SK-MEL-5 (cell line): ENCODE data around the gene ESYT2. TPM values are rescaled to one million over a fixed set of nuclear protein-coding genes. Genes with fewer than 3 reads are reported as not detected.

ENCODE experiments used
- DNase-seq: peaks from one replicate; pipeline ENCODE4 v3.0.0-alpha.2; 2016; ENCODE audit warnings: low read depth, low spot score
- in situ Hi-C: cut with HindIII; loops from 2 replicates; pipeline ENCODE4 v1.10.0; 2016; ENCODE audit warnings: low sequenced_read_pairs, high pct_unique_total_duplicates, low pct_unique_long_range_greater_than_20kb
- total RNA-seq: library from RNA; depleted of rRNA; stranded (reverse); fragments of >200 nt; shearing (Covaris generic); gene quantifications from 2 replicates; pipeline ENCODE4 v1.2.3, GENCODE V29; 2014

ESYT2 gene
- total RNA-seq, 1 experiment from 2014 or later: 97.7 TPM

- no peak for DNase-seq
- in situ Hi-C loops: no loop called here
These were observed 100.2 kb downstream of the ESYT2 start for GRCh38 chr7:158728911-158729645.

GRCh38 chr7:158727690-158728089 lies 101.6 kb downstream of the ESYT2 start:
- DNase-seq: no peak
- in situ Hi-C loops: no loop called here

GRCh38 chr7:158726277-158726807 lies 103.0 kb downstream of the ESYT2 start:
- no peak for DNase-seq
- in situ Hi-C loops: no loop called here

- in situ Hi-C loops: no loop called here
- DNase-seq: no peak
These were observed 103.9 kb downstream of the ESYT2 start for GRCh38 chr7:158725506-158725800.

GRCh38 chr7:158724658-158725505 lies 104.4 kb downstream of the ESYT2 start:
- in situ Hi-C loops: no loop called here
- no peak for DNase-seq

- DNase-seq: no peak
- in situ Hi-C loops: no loop called here
These were observed 105.5 kb downstream of the ESYT2 start for GRCh38 chr7:158723714-158724385.

- no peak for DNase-seq
- in situ Hi-C loops: no loop called here
These were observed 106.0 kb downstream of the ESYT2 start for GRCh38 chr7:158723266-158723665.

- in situ Hi-C loops: no loop called here
- DNase-seq: no peak
These were observed 106.6 kb downstream of the ESYT2 start for GRCh38 chr7:158722574-158723237.

GRCh38 chr7:158720112-158720511 lies 109.2 kb downstream of the ESYT2 start:
- in situ Hi-C loops: no loop called here
- no peak for DNase-seq

GRCh38 chr7:158716802-158717201 lies 112.5 kb downstream of the ESYT2 start:
- in situ Hi-C loops: no loop called here
- no peak for DNase-seq

GRCh38 chr7:158710651-158711102 lies 118.6 kb downstream of the ESYT2 start:
- in situ Hi-C loops: no loop called here
- no peak for DNase-seq

GRCh38 chr7:158707610-158708009 lies 121.7 kb downstream of the ESYT2 start:
- in situ Hi-C loops: no loop called here
- DNase-seq: peak; percentile 30

- in situ Hi-C loops: no loop called here
- DNase-seq: no peak
These were observed 122.4 kb downstream of the ESYT2 start for GRCh38 chr7:158706710-158707590.

GRCh38 chr7:158706273-158706704 lies 123.0 kb downstream of the ESYT2 start:
- no peak for DNase-seq
- in situ Hi-C loops: no loop called here

GRCh38 chr7:158705234-158705850 lies 124.0 kb downstream of the ESYT2 start:
- DNase-seq: peak; percentile 27
- in situ Hi-C loops: no loop called here

GRCh38 chr7:158704524-158705233 lies 124.6 kb downstream of the ESYT2 start, which contains the start of gene NCAPG2:
Gene NCAPG2 (minus strand): TSS chr7:158704804. CDS start chr7:158701899, 2,905 bp downstream.
- in situ Hi-C loops: no loop called here
- peak; percentile 99 for DNase-seq
